Lower leg skin (tissue), 4 donors: ENCODE results near the gene GGACT. TPM values are rescaled to one million over a fixed set of nuclear protein-coding genes. Genes with fewer than 3 reads are reported as not detected.

ENCODE experiments used
- DNase-seq, 2 donors: peaks; one replicate each; pipeline ENCODE4 v3.0.0-alpha.2; 2019; ENCODE audit warnings: low spot score in 2 of 2
- H3K4me3 ChIP-seq: fragments of 200-600 bp; sonication (generic); 2 replicates; pipeline ENCODE4 v1.5.1; 2017; ENCODE audit warnings: mild to moderate bottlenecking, low read depth; ENCODE audit not compliant: poor library complexity, severe bottlenecking
- POLR2A ChIP-seq, 2 donors: fragments of 450-650 bp; IDR thresholded peaks; one replicate each; pipeline ENCODE4 v1.6.1; 2016 to 2017; ENCODE audit warnings: antibody characterized with exemption in 2 of 2, mild to moderate bottlenecking in 1 of 2, moderate library complexity in 1 of 2
- WGBS, 2 donors: methylation state at CpG; one replicate each; pipeline ENCODE4 v1.1.5; 2018; 5-methylcytosine and 5-hydroxymethylcytosine counted together
- intact Hi-C: fragments of 100-400 bp; cut with DNase I; formaldehyde crosslinking; loops from one replicate; pipeline ENCODE4 v1.15.0; 2023; ENCODE audit warnings: low total_unique reads
- total RNA-seq, 4 donors: library from RNA; depleted of rRNA; stranded (reverse); fragments of >200 nt; gene quantifications; one replicate each; pipeline ENCODE4 v1.1.0, GENCODE V29; 2016
- TF ChIP-seq, protein P1 (sequence below), 3 donors: fragments of 450-650 bp; IDR thresholded peaks; one replicate each; pipeline ENCODE4 v1.5.1; 2016; ENCODE audit warnings: antibody characterized with exemption in 3 of 3, mild to moderate bottlenecking in 3 of 3, moderate library complexity in 2 of 3

Gene GGACT
- total RNA-seq, 4 donors from 2014 or later = 1.5 to 3.6 (median 2.6) TPM

DNA sequence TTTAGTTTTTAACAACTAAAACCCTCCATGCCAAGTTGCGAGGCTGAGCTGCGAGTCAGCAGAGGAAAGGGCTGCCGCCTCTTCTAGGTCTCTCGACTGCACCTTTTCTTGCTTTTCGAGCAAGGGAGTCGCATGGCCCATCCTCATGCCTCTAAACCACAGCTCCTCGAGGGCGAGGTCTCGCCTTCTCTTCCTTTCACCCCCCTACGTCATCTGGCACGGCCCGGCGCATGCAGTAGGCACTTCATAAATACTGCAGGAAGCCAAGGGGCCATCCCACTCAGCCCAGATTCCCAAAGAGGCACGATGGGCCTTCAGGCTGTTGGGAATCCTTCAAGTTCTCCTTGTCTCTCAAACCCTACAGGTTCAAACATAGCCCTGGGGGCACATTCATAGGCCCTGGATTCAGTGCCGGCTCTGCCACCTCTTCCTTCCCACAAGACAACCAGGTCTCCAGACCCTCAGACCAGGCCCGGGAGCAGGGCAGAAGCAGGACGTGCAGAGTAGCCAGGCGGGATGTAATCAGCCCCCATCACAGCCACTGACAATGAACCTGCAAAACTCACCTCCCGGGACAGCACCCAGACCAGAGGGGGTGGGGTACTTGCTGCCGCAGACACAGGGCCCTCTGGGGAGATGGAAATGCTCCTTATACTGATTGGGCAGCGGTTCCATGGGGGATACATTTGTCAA is 41.7 kb downstream of the GGACT start:
- DNase-seq = peak in 1 of 2 donors; percentile 82
- TF ChIP-seq, protein P1, sequence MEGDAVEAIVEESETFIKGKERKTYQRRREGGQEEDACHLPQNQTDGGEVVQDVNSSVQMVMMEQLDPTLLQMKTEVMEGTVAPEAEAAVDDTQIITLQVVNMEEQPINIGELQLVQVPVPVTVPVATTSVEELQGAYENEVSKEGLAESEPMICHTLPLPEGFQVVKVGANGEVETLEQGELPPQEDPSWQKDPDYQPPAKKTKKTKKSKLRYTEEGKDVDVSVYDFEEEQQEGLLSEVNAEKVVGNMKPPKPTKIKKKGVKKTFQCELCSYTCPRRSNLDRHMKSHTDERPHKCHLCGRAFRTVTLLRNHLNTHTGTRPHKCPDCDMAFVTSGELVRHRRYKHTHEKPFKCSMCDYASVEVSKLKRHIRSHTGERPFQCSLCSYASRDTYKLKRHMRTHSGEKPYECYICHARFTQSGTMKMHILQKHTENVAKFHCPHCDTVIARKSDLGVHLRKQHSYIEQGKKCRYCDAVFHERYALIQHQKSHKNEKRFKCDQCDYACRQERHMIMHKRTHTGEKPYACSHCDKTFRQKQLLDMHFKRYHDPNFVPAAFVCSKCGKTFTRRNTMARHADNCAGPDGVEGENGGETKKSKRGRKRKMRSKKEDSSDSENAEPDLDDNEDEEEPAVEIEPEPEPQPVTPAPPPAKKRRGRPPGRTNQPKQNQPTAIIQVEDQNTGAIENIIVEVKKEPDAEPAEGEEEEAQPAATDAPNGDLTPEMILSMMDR (IDR thresholded peaks at IDR 0.05) = no peak
- no peak for TF ChIP-seq POLR2A (IDR thresholded peaks at IDR 0.05)
- no peak overlapping the region for H3K4me3 ChIP-seq
- WGBS, 2 donors = 80 to 86% methylated on average over 20 to 21 of the region's 21 CpGs
- intact Hi-C loops = no loop called here

DNA sequence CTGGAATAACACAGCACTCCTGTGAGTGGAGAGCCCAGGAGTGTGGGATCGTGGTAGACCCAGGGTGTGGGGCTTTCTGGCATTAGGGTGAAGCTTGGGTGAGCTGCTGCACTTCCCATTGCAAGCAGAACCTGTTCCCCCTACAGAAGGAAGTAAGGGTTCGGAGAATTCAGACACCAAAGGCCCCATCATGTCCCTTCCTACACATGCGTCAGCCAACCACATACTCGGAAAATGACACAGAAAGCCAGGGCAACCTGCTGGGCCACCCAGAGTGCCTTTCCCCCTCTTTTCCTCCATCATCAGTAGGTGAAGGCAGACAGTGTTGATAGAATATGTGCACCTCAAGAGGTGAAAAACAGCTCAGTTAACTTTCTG is 42.9 kb downstream of the GGACT start:
- 74 to 82% methylated on average over 4 of the region's 4 CpGs for WGBS, 2 donors
- no peak for DNase-seq
- TF ChIP-seq, protein P1 (IDR thresholded peaks at IDR 0.05) = no peak
- TF ChIP-seq POLR2A (IDR thresholded peaks at IDR 0.05) = no peak
- no peak overlapping the region for H3K4me3 ChIP-seq
- intact Hi-C loops = no loop called here

DNA sequence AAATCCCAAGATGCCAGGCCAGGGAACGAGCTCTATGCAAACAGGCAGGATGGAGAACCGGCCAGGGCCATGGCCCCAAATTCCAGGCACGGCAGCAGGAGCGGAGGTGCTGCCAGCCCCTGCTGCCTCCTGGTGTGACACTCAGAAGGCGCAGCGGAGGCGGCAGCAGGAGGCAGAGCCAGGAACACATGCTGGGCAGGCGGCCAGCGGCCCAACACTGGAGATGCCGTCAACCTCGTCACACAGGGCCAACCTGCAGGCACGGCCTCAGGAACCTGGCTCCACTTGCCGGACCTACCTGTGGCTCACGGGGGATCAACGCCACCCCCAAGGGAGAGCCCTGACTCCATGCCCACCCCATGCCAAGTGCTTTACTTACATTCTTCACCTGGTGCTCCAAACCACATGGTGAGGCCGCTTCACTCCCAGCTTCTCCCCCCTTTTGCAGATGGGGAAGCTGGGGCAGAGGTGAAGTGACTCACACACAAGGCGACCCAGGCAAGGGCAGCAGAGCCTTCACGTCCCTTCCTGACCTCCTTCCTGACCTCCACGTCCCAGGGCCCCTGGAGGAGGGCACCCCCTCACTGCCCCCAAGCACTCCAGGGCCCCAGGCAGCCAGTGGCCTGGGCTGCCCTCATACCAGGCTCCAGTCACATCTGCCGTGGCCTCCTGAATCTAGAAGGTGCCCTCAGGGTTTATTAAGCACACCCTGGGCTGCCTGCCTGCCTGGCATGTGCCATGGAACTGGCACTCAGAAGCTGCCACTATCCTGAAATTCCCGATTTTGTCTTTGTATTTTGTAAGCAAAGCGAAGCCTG is 43.5 kb downstream of the GGACT start:
- WGBS, 2 donors = 59 to 67% methylated on average over 13 to 20 of the region's 22 CpGs
- DNase-seq = peak in 1 of 2 donors; percentile 90

DNA sequence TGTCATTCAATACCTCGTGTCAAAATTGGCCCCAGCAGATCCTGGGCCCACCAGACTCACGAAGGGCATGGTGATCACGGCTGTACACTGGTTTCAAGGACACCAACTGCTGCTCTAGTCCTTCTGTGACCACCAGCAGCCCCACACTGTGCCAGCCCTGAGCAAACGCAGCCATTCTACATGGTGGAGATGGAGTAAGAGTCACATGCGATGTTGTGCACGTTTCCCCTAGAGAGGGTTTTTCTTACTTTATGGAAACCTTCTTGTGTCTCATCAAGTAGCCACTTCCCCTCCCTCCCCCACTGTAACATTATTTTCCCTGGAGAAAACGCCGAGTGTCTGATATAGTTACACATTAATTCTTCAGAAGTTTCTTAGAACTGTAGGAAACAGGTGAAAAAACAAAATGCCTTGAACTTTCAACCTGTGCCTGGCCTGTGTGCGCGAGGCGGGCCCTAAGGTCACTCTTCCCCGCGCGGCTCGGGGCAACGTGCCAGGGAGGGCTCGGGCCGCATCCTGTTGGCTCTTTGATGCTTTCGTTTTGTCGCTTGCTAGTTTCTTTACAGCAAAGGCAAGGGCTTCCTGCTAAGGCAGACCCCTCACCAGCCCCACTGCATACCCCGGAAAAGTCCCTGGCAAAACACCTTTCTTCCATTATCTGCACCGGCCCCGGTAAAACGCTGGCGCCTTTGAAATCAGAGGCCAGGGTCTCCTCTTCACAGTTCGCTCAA is 44.6 kb downstream of the GGACT start:
- DNase-seq = peak in 1 of 2 donors; percentile 59
- no peak overlapping the region for H3K4me3 ChIP-seq
- intact Hi-C loops = no loop called here
- TF ChIP-seq POLR2A (IDR thresholded peaks at IDR 0.05) = no peak
- TF ChIP-seq, protein P1 (IDR thresholded peaks at IDR 0.05) = no peak
- WGBS, 2 donors = 85 to 88% methylated on average over 26 of the region's 26 CpGs

More for the DNA sequence above, 43.5 kb downstream of the GGACT start:
- no peak overlapping the region for H3K4me3 ChIP-seq
- intact Hi-C loops = no loop called here
- TF ChIP-seq POLR2A (IDR thresholded peaks at IDR 0.05) = no peak
- TF ChIP-seq, protein P1 (IDR thresholded peaks at IDR 0.05) = no peak

DNA sequence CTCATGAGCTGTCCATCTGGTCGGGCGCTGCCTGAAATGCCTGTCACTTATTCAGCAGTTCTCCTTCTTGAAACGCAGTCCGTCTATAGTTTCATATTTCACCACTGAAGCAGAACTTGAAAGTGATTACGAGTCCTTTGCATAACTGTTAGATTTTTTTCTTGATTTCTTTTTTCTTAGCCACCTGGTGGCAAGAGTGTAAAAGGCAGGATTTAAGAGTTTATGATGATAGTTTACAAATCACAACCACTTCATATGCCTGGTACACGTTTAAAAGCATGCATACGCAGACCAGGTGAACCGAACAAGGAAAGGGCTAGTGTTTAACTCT is 45.8 kb downstream of the GGACT start:
- no peak for TF ChIP-seq POLR2A (IDR thresholded peaks at IDR 0.05)
- TF ChIP-seq, protein P1 (IDR thresholded peaks at IDR 0.05) = no peak
- no peak overlapping the region for H3K4me3 ChIP-seq

More for the DNA sequence above, 45.8 kb downstream of the GGACT start:
- WGBS, 2 donors = 29 to 31% methylated on average over 8 of the region's 8 CpGs
- no peak for DNase-seq
- intact Hi-C loops = no loop called here
